Upper lobe of right lung (tissue), 1 donor: ENCODE data around the gene SIGLEC9. TPM values are rescaled to one million over a fixed set of nuclear protein-coding genes. Genes with fewer than 3 reads are reported as not detected.

Experiments used
- ATAC-seq: fragments of 200-7000 bp; cut with Tn5 transposase; one replicate; pipeline ENCODE4 v1.9.1; 2020; ENCODE audit warnings: mild to moderate bottlenecking, moderate library complexity
- DNase-seq: peaks from one replicate; pipeline ENCODE4 v3.0.0-alpha.2; 2020
- H3K27ac ChIP-seq: fragments of 200-600 bp; one replicate; pipeline ENCODE4 v1.8.0; 2022
- H3K27me3 ChIP-seq: fragments of 200-600 bp; one replicate; pipeline ENCODE4 v1.8.0; 2022; ENCODE audit warnings: mild to moderate bottlenecking
- H3K36me3 ChIP-seq: fragments of 200-600 bp; one replicate; pipeline ENCODE4 v1.8.0; 2022
- H3K4me1 ChIP-seq: fragments of 200-600 bp; one replicate; pipeline ENCODE4 v1.8.0; 2022
- H3K4me3 ChIP-seq: fragments of 200-600 bp; one replicate; pipeline ENCODE4 v1.8.0; 2022; ENCODE audit warnings: mild to moderate bottlenecking
- H3K9me3 ChIP-seq: fragments of 200-600 bp; one replicate; pipeline ENCODE4 v1.8.0; 2022
- CTCF ChIP-seq: fragments of 200-600 bp; IDR thresholded peaks from one replicate; pipeline ENCODE4 v1.8.0; 2022; ENCODE audit warnings: antibody characterized with exemption
- intact Hi-C: fragments of 100-400 bp; cut with DNase I; formaldehyde crosslinking; loops from one replicate; pipeline ENCODE4 v1.11.0; 2022
- total RNA-seq: library from RNA; stranded (reverse); fragmentation: NEBNext Ultra II Directional; extraction: Animal tissue kit (Norgen Biotek cat#: 25700); gene quantifications from one replicate; pipeline ENCODE4 v1.2.1, GENCODE V29; 2021
- donor health status: DM: no; HTN: yes; CAD: no; lungs with severe emphysema.

SIGLEC9 gene
- total RNA-seq, 1 donor from 2014 or later, result 14.5 TPM

GRCh38 chr19:51093101-51093500, 31.6 kb upstream of the SIGLEC9 start:
- no peaks in the 10 kb centered on the region for H3K36me3 ChIP-seq
- H3K27ac ChIP-seq, result no peak overlapping the region
- DNase-seq (no peak), ATAC-seq (no peak)
- intact Hi-C loops, result no loop called here
- no peak for TF ChIP-seq CTCF
- H3K4me1 ChIP-seq, result no peaks in the 10 kb centered on the region
- H3K9me3 ChIP-seq, result no peaks in the 10 kb centered on the region
- H3K27me3 ChIP-seq, result no peaks in the 10 kb centered on the region
- H3K4me3 ChIP-seq, result no peak overlapping the region

- Histone ChIP-seq H3K27ac (no peak overlapping the region), H3K4me1 (no peaks in the 10 kb centered on the region), H3K36me3 (no peaks in the 10 kb centered on the region), H3K27me3 (no peaks in the 10 kb centered on the region), H3K9me3 (no peaks in the 10 kb centered on the region), H3K4me3 (no peak overlapping the region)
- TF ChIP-seq CTCF, result no peak
- DNase-seq, result no peak
- ATAC-seq, result no peak
- intact Hi-C loops, result no loop called here
These were observed 31.0 kb upstream of the SIGLEC9 start for GRCh38 chr19:51093510-51094345.

GRCh38 chr19:51094696-51095279, 29.9 kb upstream of the SIGLEC9 start:
- H3K36me3 ChIP-seq, result peaks cover under 1% of the 10 kb centered on the region
- no peaks in the 10 kb centered on the region for H3K4me1 ChIP-seq
- peak; percentile 62 for TF ChIP-seq CTCF
- no peak overlapping the region for H3K27ac ChIP-seq
- ATAC-seq (peak; percentile 7), DNase-seq (no peak)
- H3K27me3 ChIP-seq, result no peaks in the 10 kb centered on the region
- no peak overlapping the region for H3K4me3 ChIP-seq
- intact Hi-C loops, result no loop called here
- no peaks in the 10 kb centered on the region for H3K9me3 ChIP-seq

GRCh38 chr19:51096473-51097165, 28.1 kb upstream of the SIGLEC9 start:
- DNase-seq (no peak), ATAC-seq (no peak)
- Histone ChIP-seq H3K27me3 (no peaks in the 10 kb centered on the region), H3K27ac (no peak overlapping the region), H3K4me3 (no peak overlapping the region), H3K9me3 (no peaks in the 10 kb centered on the region), H3K4me1 (no peaks in the 10 kb centered on the region), H3K36me3 (peaks cover 15% of the 10 kb centered on the region)
- intact Hi-C loops, result no loop called here
- TF ChIP-seq CTCF, result no peak

GRCh38 chr19:51097166-51097738, 27.5 kb upstream of the SIGLEC9 start:
- intact Hi-C loops, result no loop called here
- peak; percentile 77 for ATAC-seq
- H3K4me1 ChIP-seq, result no peaks in the 10 kb centered on the region

More at GRCh38 chr19:51097166-51097738, 27.5 kb upstream of the SIGLEC9 start:
- DNase-seq, result peak; percentile 89
- Histone ChIP-seq H3K36me3 (peaks cover 17% of the 10 kb centered on the region), H3K4me3 (no peak overlapping the region), H3K27me3 (no peaks in the 10 kb centered on the region), H3K27ac (no peak overlapping the region), H3K9me3 (no peaks in the 10 kb centered on the region)
- peak; percentile 56 for TF ChIP-seq CTCF
